ENCODE results near the gene AARS2. TPM values are rescaled to one million over a fixed set of nuclear protein-coding genes. Genes with fewer than 3 reads are reported as not detected.

The AARS2 gene
- total and polyA plus RNA-seq, 12 donors, result 4.7 to 10.9 (median 8.3) TPM

GRCh38 chr6:44342489-44342888, 29.3 kb upstream of the AARS2 start, which contains the start of gene SPATS1:
Gene SPATS1, plus strand, starts transcription at chr6:44342650. Its CDS starts 446 bp downstream, at chr6:44343096.
- ATAC-seq, result peak in 7 of 8 donors; percentile 34 to 66 (median 51)
- 5 to 6% methylated on average over 31 of the region's 31 CpGs for WGBS, 2 donors
- Histone ChIP-seq H3K4me1 (peaks cover 0 to 13% (median 5%) of the 10 kb centered on the region in 9 donors), H3K27me3 (peaks cover 0 to 60% (median 16%) of the 10 kb centered on the region in 7 donors), H3K27ac (peak within 1 kb of the TSS in 2 of 10 donors; percentile 5 to 12), H3K4me3 (peak within 1 kb of the TSS in 9 of 10 donors; percentile 3 to 51 (median 38)), H3K9me3 (no peaks in the 10 kb centered on the region), H3K36me3 (no peaks in the 10 kb centered on the region)
- TF ChIP-seq CTCF (IDR thresholded peaks at IDR 0.05), result no peak
- DNase-seq, result peak in 1 of 2 donors; percentile 29
- intact Hi-C loops (cut with DNase I), result no loop called here

GRCh38 chr6:44342052-44342451, 28.9 kb upstream of the AARS2 start:
- Histone ChIP-seq H3K4me3 (peak overlapping the region in 9 of 10 donors; percentile 3 to 51 (median 38)), H3K9me3 (no peaks in the 10 kb centered on the region), H3K27ac (peak overlapping the region in 1 of 10 donors; percentile 12), H3K27me3 (peaks cover 0 to 60% (median 16%) of the 10 kb centered on the region in 7 donors), H3K36me3 (no peaks in the 10 kb centered on the region), H3K4me1 (peaks cover 0 to 13% (median 5%) of the 10 kb centered on the region in 9 donors)
- TF ChIP-seq CTCF (IDR thresholded peaks at IDR 0.05), result no peak
- WGBS, 2 donors, result 31 to 33% methylated on average over 6 of the region's 6 CpGs
- peak in 6 of 8 donors; percentile 22 to 74 (median 47) for ATAC-seq
- intact Hi-C loops (cut with DNase I), result no loop called here
- no peak for DNase-seq

DNA sequence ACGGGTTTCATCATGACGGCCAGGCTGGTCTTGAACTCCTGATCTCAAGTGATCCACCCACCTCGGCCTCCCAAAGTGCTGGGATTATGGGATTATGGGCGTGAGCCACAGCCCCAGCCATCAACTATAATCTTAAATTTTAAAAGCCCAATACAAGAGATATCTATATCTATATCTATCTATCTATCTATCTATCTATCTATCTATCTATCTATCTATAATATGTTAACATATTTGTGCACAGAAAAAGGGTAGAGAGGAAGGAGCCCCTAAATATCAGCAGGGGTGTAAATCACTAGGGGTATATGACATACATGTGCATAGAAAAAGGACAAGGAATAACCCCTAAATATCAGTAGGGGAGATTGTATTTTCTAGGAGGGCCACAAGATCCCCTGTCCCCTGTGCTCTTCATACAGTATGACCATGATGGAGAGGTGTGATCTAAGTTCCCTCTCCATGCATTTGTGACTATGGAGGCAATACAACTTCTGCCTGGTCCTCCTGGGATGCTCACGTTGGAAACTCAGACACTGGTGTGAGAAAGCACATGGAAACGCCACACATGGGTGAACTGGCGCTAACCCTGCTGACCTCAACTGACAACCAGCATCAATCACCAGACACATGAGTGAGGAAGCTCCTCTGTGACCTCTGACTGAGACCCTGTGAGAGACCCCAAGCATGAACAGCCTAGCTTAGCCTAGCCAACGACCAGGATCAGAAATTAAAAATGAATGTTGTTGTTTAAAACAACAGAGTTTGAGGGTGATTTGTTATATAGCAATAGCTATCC, 28.1 kb upstream of the AARS2 start:
- Histone ChIP-seq H3K4me3 (no peak overlapping the region), H3K27ac (no peak overlapping the region), H3K4me1 (peaks cover 0 to 13% (median 5%) of the 10 kb centered on the region in 9 donors), H3K9me3 (no peaks in the 10 kb centered on the region), H3K27me3 (peaks cover 0 to 56% (median 13%) of the 10 kb centered on the region in 7 donors), H3K36me3 (no peaks in the 10 kb centered on the region)
- no peak for ATAC-seq
- no peak for TF ChIP-seq CTCF (IDR thresholded peaks at IDR 0.05)
- DNase-seq, result no peak
- intact Hi-C loops (cut with DNase I), result no loop called here
- WGBS, 2 donors, result 71 to 72% methylated on average over 8 of the region's 8 CpGs

DNA sequence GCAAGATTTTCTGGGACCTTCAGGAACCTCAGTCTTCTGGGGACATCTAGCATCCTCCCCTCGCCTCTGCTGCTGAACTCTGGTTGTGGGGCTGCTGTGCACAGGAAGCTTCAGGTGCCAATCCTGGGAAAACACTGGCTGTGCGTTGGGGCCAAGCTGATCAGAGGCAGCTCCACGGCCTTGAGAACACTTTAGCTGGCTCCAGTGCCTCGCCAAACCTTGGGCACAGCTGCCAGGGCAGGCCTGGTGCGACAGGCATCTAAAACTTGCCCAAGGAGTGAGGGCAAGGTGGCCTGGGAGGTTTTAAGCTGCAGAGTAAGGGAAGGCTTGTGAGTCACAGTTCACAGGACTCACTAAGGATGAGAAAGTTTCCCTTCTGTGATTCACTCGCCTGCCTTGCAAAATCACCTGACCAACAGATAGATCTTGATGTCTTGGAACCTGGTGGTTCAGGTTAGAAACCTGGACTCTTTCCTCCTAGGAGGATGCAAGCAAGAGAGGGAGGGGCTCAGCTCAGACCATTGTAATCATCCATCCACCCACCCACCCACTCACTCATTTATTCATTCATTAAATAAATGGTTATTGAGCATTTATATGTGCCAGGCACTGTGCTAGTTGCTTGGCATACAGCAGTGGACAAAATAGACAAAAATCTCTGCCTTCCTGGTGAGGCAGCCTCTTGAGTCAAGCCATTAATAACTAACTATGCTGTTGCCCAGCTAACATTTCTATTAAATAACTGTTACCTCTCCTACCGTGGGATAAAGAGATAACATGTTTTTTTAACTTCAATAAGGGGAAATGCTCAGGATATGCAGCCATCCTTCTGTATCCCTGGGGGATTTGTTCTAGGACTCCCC, 26.8 kb upstream of the AARS2 start:
- no peak for DNase-seq
- intact Hi-C loops (cut with DNase I), result loop anchor here (2.0 to 10.0 kb wide), 9 partner anchors 71 to 245 kb away; partner anchors contain the start of genes CAPN11 (in 2 of the 10) and NFKBIE (in 1 of the 10)
- no peak for TF ChIP-seq CTCF (IDR thresholded peaks at IDR 0.05)
- Histone ChIP-seq H3K9me3 (no peaks in the 10 kb centered on the region), H3K4me1 (peaks cover 0 to 13% (median 5%) of the 10 kb centered on the region in 9 donors), H3K27me3 (peaks cover 0 to 46% (median 13%) of the 10 kb centered on the region in 7 donors), H3K27ac (no peak overlapping the region), H3K36me3 (no peaks in the 10 kb centered on the region), H3K4me3 (no peak overlapping the region)
- ATAC-seq, result no peak
- WGBS, 2 donors, result 62 to 84% methylated on average over 7 of the region's 7 CpGs

All from heart right ventricle (tissue), 16 donors.